HEK293 (cell line): ENCODE measurements around the gene SLC6A9.

Source experiments
- BCL11A ChIP-seq: fragments of 450-650 bp; formaldehyde crosslinking; IDR thresholded peaks from 2 replicates; pipeline ENCODE4 v1.5.1; 2016; ENCODE audit warnings: low read depth, missing biosample characterization, missing genetic modification characterization
- GFI1B ChIP-seq: fragments of 450-650 bp; formaldehyde crosslinking; IDR thresholded peaks from 2 replicates; pipeline ENCODE4 v1.5.1; 2016; ENCODE audit warnings: missing biosample characterization, missing genetic modification characterization
- IKZF3 ChIP-seq: fragments of 450-650 bp; IDR thresholded peaks from 2 replicates; pipeline ENCODE4 v1.5.0; 2018; ENCODE audit warnings: missing biosample characterization, mild to moderate bottlenecking, missing genetic modification characterization, moderate library complexity
- KLF7 ChIP-seq: fragments of 450-650 bp; formaldehyde crosslinking; IDR thresholded peaks from 2 replicates; pipeline ENCODE4 v1.5.1; 2016; ENCODE audit warnings: missing biosample characterization, missing genetic modification characterization, borderline replicate concordance
- KLF9 ChIP-seq: fragments of 450-650 bp; formaldehyde crosslinking; IDR thresholded peaks from 2 replicates; pipeline ENCODE4 v1.5.1; 2016; ENCODE audit warnings: missing biosample characterization, missing genetic modification characterization, low read depth
- OVOL3 ChIP-seq: fragments of 450-650 bp; formaldehyde crosslinking; IDR thresholded peaks from 2 replicates; pipeline ENCODE4 v1.5.1; 2016; ENCODE audit warnings: missing biosample characterization, missing genetic modification characterization
- REST ChIP-seq: fragments of 450-650 bp; formaldehyde crosslinking; IDR thresholded peaks from 2 replicates; pipeline ENCODE4 v1.5.1; 2016; ENCODE audit warnings: missing biosample characterization, missing genetic modification characterization
- SCRT2 ChIP-seq: fragments of 450-650 bp; formaldehyde crosslinking; IDR thresholded peaks from 2 replicates; pipeline ENCODE4 v1.5.1; 2016; ENCODE audit warnings: missing biosample characterization, missing genetic modification characterization
- SP2 ChIP-seq: fragments of 450-650 bp; formaldehyde crosslinking; IDR thresholded peaks from 2 replicates; pipeline ENCODE4 v1.5.1; 2016; ENCODE audit warnings: missing biosample characterization, missing genetic modification characterization
- ZBTB17 ChIP-seq: fragments of 450-650 bp; formaldehyde crosslinking; IDR thresholded peaks from 2 replicates; pipeline ENCODE4 v1.5.1; 2016; ENCODE audit warnings: missing biosample characterization, missing genetic modification characterization
- ZBTB20 ChIP-seq: fragments of 450-650 bp; formaldehyde crosslinking; IDR thresholded peaks from 2 replicates; pipeline ENCODE4 v1.5.1; 2016; ENCODE audit warnings: missing biosample characterization, missing genetic modification characterization
- ZBTB6 ChIP-seq: fragments of 450-650 bp; formaldehyde crosslinking; IDR thresholded peaks from 2 replicates; pipeline ENCODE4 v1.5.1; 2017; ENCODE audit warnings: missing biosample characterization, missing genetic modification characterization
- ZBTB8A ChIP-seq: fragments of 450-650 bp; formaldehyde crosslinking; IDR thresholded peaks from 2 replicates; pipeline ENCODE4 v1.5.1; 2016; ENCODE audit warnings: missing biosample characterization, missing genetic modification characterization
- ZFHX2 ChIP-seq: fragments of 450-650 bp; formaldehyde crosslinking; conservative IDR thresholded peaks from 2 replicates; pipeline ENCODE4 v1.5.1; 2016; ENCODE audit warnings: missing biosample characterization, missing genetic modification characterization
- ZFP3 ChIP-seq: fragments of 450-650 bp; formaldehyde crosslinking; IDR thresholded peaks from 2 replicates; pipeline ENCODE4 v1.5.1; 2016; ENCODE audit warnings: low read depth, missing biosample characterization, missing genetic modification characterization
- ZFP69B ChIP-seq: fragments of 450-650 bp; formaldehyde crosslinking; IDR thresholded peaks from 2 replicates; pipeline ENCODE4 v1.5.1; 2016; ENCODE audit warnings: missing biosample characterization, missing genetic modification characterization
- ZNF148 ChIP-seq: fragments of 450-650 bp; formaldehyde crosslinking; IDR thresholded peaks from 2 replicates; pipeline ENCODE4 v1.5.0; 2017; ENCODE audit warnings: missing biosample characterization, missing genetic modification characterization, borderline replicate concordance
- ZNF16 ChIP-seq: fragments of 450-650 bp; formaldehyde crosslinking; IDR thresholded peaks from 2 replicates; pipeline ENCODE4 v1.5.1; 2016; ENCODE audit warnings: low read depth, missing biosample characterization, missing genetic modification characterization
- ZNF2 ChIP-seq: fragments of 450-650 bp; formaldehyde crosslinking; IDR thresholded peaks from 2 replicates; pipeline ENCODE4 v1.5.1; 2016; ENCODE audit warnings: missing biosample characterization, missing genetic modification characterization
- ZNF266 ChIP-seq: fragments of 450-650 bp; formaldehyde crosslinking; IDR thresholded peaks from 2 replicates; pipeline ENCODE4 v1.5.1; 2016; ENCODE audit warnings: missing biosample characterization, missing genetic modification characterization, low read depth
- ZNF324 ChIP-seq: fragments of 450-650 bp; formaldehyde crosslinking; IDR thresholded peaks from 2 replicates; pipeline ENCODE4 v1.5.1; 2016; ENCODE audit warnings: missing biosample characterization, missing genetic modification characterization
- ZNF366 ChIP-seq: fragments of 450-650 bp; formaldehyde crosslinking; conservative IDR thresholded peaks from 2 replicates; pipeline ENCODE4 v1.5.1; 2016; ENCODE audit warnings: missing biosample characterization, missing genetic modification characterization
- ZNF544 ChIP-seq: fragments of 450-650 bp; formaldehyde crosslinking; IDR thresholded peaks from 2 replicates; pipeline ENCODE4 v1.5.0; 2017; ENCODE audit warnings: missing biosample characterization, missing genetic modification characterization
- ZNF600 ChIP-seq: fragments of 450-650 bp; formaldehyde crosslinking; IDR thresholded peaks from 2 replicates; pipeline ENCODE4 v1.5.1; 2016; ENCODE audit warnings: missing biosample characterization, missing genetic modification characterization
- ZNF621 ChIP-seq: fragments of 450-650 bp; formaldehyde crosslinking; IDR thresholded peaks from 2 replicates; pipeline ENCODE4 v1.5.1; 2017; ENCODE audit warnings: missing biosample characterization, missing genetic modification characterization
- ZNF639 ChIP-seq: fragments of 450-650 bp; formaldehyde crosslinking; IDR thresholded peaks from 2 replicates; pipeline ENCODE4 v1.5.1; 2016; ENCODE audit warnings: missing biosample characterization, missing genetic modification characterization
- ZNF660 ChIP-seq: fragments of 450-650 bp; IDR thresholded peaks from 2 replicates; pipeline ENCODE4 v1.5.1; 2018; ENCODE audit warnings: missing biosample characterization, mild to moderate bottlenecking, missing genetic modification characterization
- ZNF76 ChIP-seq: fragments of 450-650 bp; formaldehyde crosslinking; IDR thresholded peaks from 2 replicates; pipeline ENCODE4; 2016; ENCODE audit warnings: low read depth, missing biosample characterization, missing genetic modification characterization, borderline replicate concordance
- ZNF768 ChIP-seq: fragments of 450-650 bp; formaldehyde crosslinking; IDR thresholded peaks from 2 replicates; pipeline ENCODE4 v1.5.1; 2018; ENCODE audit warnings: missing biosample characterization, mild to moderate bottlenecking, missing genetic modification characterization
- ZNF776 ChIP-seq: fragments of 450-650 bp; formaldehyde crosslinking; IDR thresholded peaks from 2 replicates; pipeline ENCODE4 v1.5.0; 2017; ENCODE audit warnings: missing biosample characterization, missing genetic modification characterization, borderline replicate concordance
- ZSCAN23 ChIP-seq: fragments of 450-650 bp; formaldehyde crosslinking; IDR thresholded peaks from 2 replicates; pipeline ENCODE4 v1.5.1; 2016; ENCODE audit warnings: missing biosample characterization, missing genetic modification characterization
- ZSCAN30 ChIP-seq: fragments of 450-650 bp; IDR thresholded peaks from 2 replicates; pipeline ENCODE4 v1.5.1; 2018; ENCODE audit warnings: missing biosample characterization, mild to moderate bottlenecking, missing genetic modification characterization, moderate library complexity

The SLC6A9 gene

GRCh38 chr1:44031252-44032169 is at the start of gene SLC6A9 (continued):
- TF ChIP-seq BCL11A (tag by site-specific recombination) (no peak), ZNF76 (tag by site-specific recombination) (0 out of 2 replicates have a peak, but pooled peaks have one; percentile 67), ZBTB8A (tag by site-specific recombination) (peak; percentile 82), ZBTB17 (tag by site-specific recombination) (peak; percentile 65), ZNF266 (tag by site-specific recombination) (no peak), ZNF16 (tag by site-specific recombination) (no peak), ZNF776 (tag by site-specific recombination) (no peak), SCRT2 (tag by site-specific recombination) (peak; percentile 86), ZFP3 (no peak), ZBTB6 (0 out of 2 replicates have a peak, but pooled peaks have one; percentile 25), ZNF660 (tag by site-specific recombination) (peak; percentile 38; the same call in 1 of the 2 replicates), REST (tag by site-specific recombination) (no peak), ZBTB20 (tag by site-specific recombination) (peak; percentile 72), KLF7 (tag by site-specific recombination) (peak; percentile 55; the same call in 1 of the 2 replicates), SP2 (tag by site-specific recombination) (peak; percentile 78), ZNF544 (tag by site-specific recombination) (no peak), ZNF148 (tag by site-specific recombination) (no peak), ZNF621 (tag by site-specific recombination) (no peak), ZNF366 (no peak; the same call in 1 of the 2 replicates), ZNF639 (tag by site-specific recombination) (no peak), IKZF3 (tag by site-specific recombination) (peak; percentile 80; the same call in 1 of the 2 replicates), ZSCAN23 (tag by site-specific recombination) (no peak), ZNF2 (tag by site-specific recombination) (0 out of 2 replicates have a peak, but pooled peaks have one; percentile 26), ZNF600 (tag by site-specific recombination) (no peak; the same call in 1 of the 2 replicates), ZSCAN30 (tag by site-specific recombination) (peak; percentile 35; the same call in 1 of the 2 replicates), OVOL3 (no peak), ZNF768 (tag by site-specific recombination) (no peak), KLF9 (tag by site-specific recombination) (no peak; the same call in 1 of the 2 replicates), ZNF324 (tag by site-specific recombination) (peak; percentile 34; the same call in 1 of the 2 replicates), ZFP69B (peak; percentile 81), ZFHX2 (tag by site-specific recombination) (no peak), GFI1B (tag by site-specific recombination) (no peak; the same call in 1 of the 2 replicates)
